ENCODE results near the gene LRRC71. TPM values are rescaled to one million over a fixed set of nuclear protein-coding genes. Genes with fewer than 3 reads are reported as not detected.

LRRC71 gene
- polyA plus RNA-seq, 4 donors, result 0.07 to 0.13 TPM; not detected in 2

- FAIRE-seq, result no peak
- peaks cover 0 to 43% (median 0%) of the 10 kb centered on the region in 3 donors for H3K27me3 ChIP-seq (ENCODE audit: control insufficient read depth in 3 of 3, insufficient read depth in 3 of 3, low read length in 3 of 3)
Measured at GRCh38 chr1:156912861-156913808, 7.3 kb upstream of the LRRC71 start.

GRCh38 chr1:156913809-156914387 lies 6.5 kb upstream of the LRRC71 start:
- Histone ChIP-seq H3K4me1 (ENCODE audit: control insufficient read depth in 3 of 3, insufficient read depth in 2 of 3, low read depth in 1 of 3, low read length in 2 of 3) (peaks cover 0 to 10% (median 0%) of the 10 kb centered on the region in 3 donors), H3K4me3 (ENCODE audit: low read depth in 1 of 3, low read length in 3 of 3) (no peak overlapping the region), H3K9me3 (ENCODE audit: control insufficient read depth in 2 of 2, insufficient read depth in 1 of 2, low read depth in 1 of 2, low read length in 1 of 2) (peaks cover 0 to 4% of the 10 kb centered on the region in 2 donors), H3K27ac (ENCODE audit: low read depth in 1 of 3, low read length in 2 of 3) (no peak overlapping the region), H3K27me3 (ENCODE audit: control insufficient read depth in 3 of 3, insufficient read depth in 3 of 3, low read length in 3 of 3) (peaks cover 0 to 36% (median 0%) of the 10 kb centered on the region in 3 donors), H3K36me3 (ENCODE audit: control insufficient read depth in 3 of 3, insufficient read depth in 2 of 3, low read depth in 1 of 3, low read length in 3 of 3) (peaks cover 0 to 25% (median 0%) of the 10 kb centered on the region in 3 donors)
- FAIRE-seq (no peak), DNase-seq (no peak)
- 78 to 89% (median 84%) methylated on average over 12 to 13 of the region's 13 CpGs for WGBS, 3 donors

More at GRCh38 chr1:156912861-156913808, 7.3 kb upstream of the LRRC71 start:
- no peak overlapping the region for H3K4me3 ChIP-seq (ENCODE audit: low read depth in 1 of 3, low read length in 3 of 3)
- DNase-seq, result no peak
- H3K27ac ChIP-seq (ENCODE audit: low read depth in 1 of 3, low read length in 2 of 3), result no peak overlapping the region
- peaks cover 0 to 12% (median 0%) of the 10 kb centered on the region in 3 donors for H3K4me1 ChIP-seq (ENCODE audit: control insufficient read depth in 3 of 3, insufficient read depth in 2 of 3, low read depth in 1 of 3, low read length in 2 of 3)
- peaks cover 0 to 27% (median 0%) of the 10 kb centered on the region in 3 donors for H3K36me3 ChIP-seq (ENCODE audit: control insufficient read depth in 3 of 3, insufficient read depth in 2 of 3, low read depth in 1 of 3, low read length in 3 of 3)
- peaks cover 0 to 2% of the 10 kb centered on the region in 2 donors for H3K9me3 ChIP-seq (ENCODE audit: control insufficient read depth in 2 of 2, insufficient read depth in 1 of 2, low read depth in 1 of 2, low read length in 1 of 2)
- 31 to 49% (median 49%) methylated on average over 23 to 24 of the region's 24 CpGs for WGBS, 3 donors

GRCh38 chr1:156914440-156914856 lies 6.0 kb upstream of the LRRC71 start:
- DNase-seq, result no peak
- no peak for FAIRE-seq
- Histone ChIP-seq H3K9me3 (ENCODE audit: control insufficient read depth in 2 of 2, insufficient read depth in 1 of 2, low read depth in 1 of 2, low read length in 1 of 2) (peaks cover 0 to 4% of the 10 kb centered on the region in 2 donors), H3K4me1 (ENCODE audit: control insufficient read depth in 3 of 3, insufficient read depth in 2 of 3, low read depth in 1 of 3, low read length in 2 of 3) (peaks cover 0 to 10% (median 0%) of the 10 kb centered on the region in 3 donors), H3K27ac (ENCODE audit: low read depth in 1 of 3, low read length in 2 of 3) (no peak overlapping the region), H3K27me3 (ENCODE audit: control insufficient read depth in 3 of 3, insufficient read depth in 3 of 3, low read length in 3 of 3) (peaks cover 0 to 35% (median 0%) of the 10 kb centered on the region in 3 donors), H3K36me3 (ENCODE audit: control insufficient read depth in 3 of 3, insufficient read depth in 2 of 3, low read depth in 1 of 3, low read length in 3 of 3) (peaks cover 0 to 24% (median 0%) of the 10 kb centered on the region in 3 donors), H3K4me3 (ENCODE audit: low read depth in 1 of 3, low read length in 3 of 3) (no peak overlapping the region)
- WGBS, 3 donors, result 81 to 82% (median 81%) methylated on average over 9 of the region's 9 CpGs

DNA sequence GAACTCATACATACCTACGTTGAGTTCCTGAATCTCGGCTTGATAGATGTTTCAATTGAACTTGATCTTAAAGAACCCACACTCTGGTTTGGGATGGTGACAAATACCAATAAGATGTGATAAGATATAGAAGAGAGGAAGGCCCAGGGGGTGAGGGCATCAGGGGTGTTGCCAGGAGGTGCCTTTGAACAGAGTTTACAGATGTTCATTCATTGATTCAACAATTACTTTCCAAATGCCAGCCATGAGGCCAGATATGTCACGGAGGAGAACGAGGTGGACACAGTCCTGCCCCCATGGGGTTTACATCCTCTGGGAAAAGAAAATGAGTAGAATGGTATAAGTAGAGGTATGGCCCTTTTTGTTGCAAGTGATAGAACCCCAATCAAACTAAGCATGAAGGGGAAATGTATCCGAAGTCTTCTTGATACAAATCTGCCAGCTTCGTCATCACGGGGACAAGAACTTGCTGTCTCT lies 659 bp downstream of the LRRC71 start:
- no peak for FAIRE-seq
- WGBS, 3 donors, result 51 to 65% (median 54%) methylated on average over 7 of the region's 7 CpGs

DNA sequence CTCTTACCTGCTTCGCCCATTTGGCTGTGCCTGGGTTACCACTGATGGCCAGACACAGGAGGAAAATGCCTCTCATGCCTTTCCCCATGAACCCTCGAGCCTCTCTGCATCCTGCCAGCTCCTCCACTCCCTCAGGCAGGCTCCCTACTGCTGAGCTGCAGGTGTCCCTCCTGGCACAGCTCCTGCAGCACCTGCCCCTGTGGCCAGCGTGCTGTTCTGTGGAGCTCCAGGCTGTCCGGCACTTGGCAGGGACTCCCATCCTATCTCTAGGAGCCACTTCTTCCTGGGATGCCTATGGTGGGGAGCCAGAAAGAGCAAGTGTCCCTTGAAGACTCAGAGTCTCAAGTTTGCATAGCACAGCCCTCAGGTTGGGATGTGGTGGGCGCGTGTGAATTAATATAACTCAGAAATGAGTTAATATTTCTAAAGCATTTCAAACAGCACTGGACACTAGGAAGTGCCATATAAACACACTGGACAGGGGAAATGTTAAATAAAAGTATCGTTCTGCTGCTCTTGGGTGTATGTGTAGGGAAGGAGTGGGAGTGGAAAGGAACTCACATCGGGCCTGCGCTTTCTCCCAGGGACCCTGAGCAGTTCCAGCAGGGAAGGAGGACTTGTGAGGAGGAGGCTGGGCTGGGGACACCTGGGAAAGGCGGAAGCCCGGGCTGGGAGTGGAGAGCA lies 2.7 kb downstream of the LRRC71 start:
- Histone ChIP-seq H3K27ac (ENCODE audit: low read depth in 1 of 3, low read length in 2 of 3) (no peak overlapping the region), H3K4me1 (ENCODE audit: control insufficient read depth in 3 of 3, insufficient read depth in 2 of 3, low read depth in 1 of 3, low read length in 2 of 3) (peaks cover 0 to 12% (median 0%) of the 10 kb centered on the region in 3 donors), H3K4me3 (ENCODE audit: low read depth in 1 of 3, low read length in 3 of 3) (no peak overlapping the region), H3K27me3 (ENCODE audit: control insufficient read depth in 3 of 3, insufficient read depth in 3 of 3, low read length in 3 of 3) (peaks cover 3 to 89% (median 33%) of the 10 kb centered on the region in 3 donors), H3K36me3 (ENCODE audit: control insufficient read depth in 3 of 3, insufficient read depth in 2 of 3, low read depth in 1 of 3, low read length in 3 of 3) (no peaks in the 10 kb centered on the region), H3K9me3 (ENCODE audit: control insufficient read depth in 2 of 2, insufficient read depth in 1 of 2, low read depth in 1 of 2, low read length in 1 of 2) (peaks cover 0 to 2% of the 10 kb centered on the region in 2 donors)
- 6 to 14% (median 13%) methylated on average over 10 to 11 of the region's 11 CpGs for whole genome bisulfite sequencing, 3 donors
- DNase-seq, result no peak
- FAIRE-seq, result no peak

More for the DNA sequence above, 659 bp downstream of the LRRC71 start:
- Histone ChIP-seq H3K36me3 (ENCODE audit: control insufficient read depth in 3 of 3, insufficient read depth in 2 of 3, low read depth in 1 of 3, low read length in 3 of 3) (no peaks in the 10 kb centered on the region), H3K4me3 (ENCODE audit: low read depth in 1 of 3, low read length in 3 of 3) (no peak overlapping the region), H3K9me3 (ENCODE audit: control insufficient read depth in 2 of 2, insufficient read depth in 1 of 2, low read depth in 1 of 2, low read length in 1 of 2) (peaks cover 0 to 4% of the 10 kb centered on the region in 2 donors), H3K27me3 (ENCODE audit: control insufficient read depth in 3 of 3, insufficient read depth in 3 of 3, low read length in 3 of 3) (peaks cover 3 to 73% (median 23%) of the 10 kb centered on the region in 3 donors), H3K4me1 (ENCODE audit: control insufficient read depth in 3 of 3, insufficient read depth in 2 of 3, low read depth in 1 of 3, low read length in 2 of 3) (peaks cover 0 to 12% (median 0%) of the 10 kb centered on the region in 3 donors), H3K27ac (ENCODE audit: low read depth in 1 of 3, low read length in 2 of 3) (no peak overlapping the region)
- no peak for DNase-seq

DNA sequence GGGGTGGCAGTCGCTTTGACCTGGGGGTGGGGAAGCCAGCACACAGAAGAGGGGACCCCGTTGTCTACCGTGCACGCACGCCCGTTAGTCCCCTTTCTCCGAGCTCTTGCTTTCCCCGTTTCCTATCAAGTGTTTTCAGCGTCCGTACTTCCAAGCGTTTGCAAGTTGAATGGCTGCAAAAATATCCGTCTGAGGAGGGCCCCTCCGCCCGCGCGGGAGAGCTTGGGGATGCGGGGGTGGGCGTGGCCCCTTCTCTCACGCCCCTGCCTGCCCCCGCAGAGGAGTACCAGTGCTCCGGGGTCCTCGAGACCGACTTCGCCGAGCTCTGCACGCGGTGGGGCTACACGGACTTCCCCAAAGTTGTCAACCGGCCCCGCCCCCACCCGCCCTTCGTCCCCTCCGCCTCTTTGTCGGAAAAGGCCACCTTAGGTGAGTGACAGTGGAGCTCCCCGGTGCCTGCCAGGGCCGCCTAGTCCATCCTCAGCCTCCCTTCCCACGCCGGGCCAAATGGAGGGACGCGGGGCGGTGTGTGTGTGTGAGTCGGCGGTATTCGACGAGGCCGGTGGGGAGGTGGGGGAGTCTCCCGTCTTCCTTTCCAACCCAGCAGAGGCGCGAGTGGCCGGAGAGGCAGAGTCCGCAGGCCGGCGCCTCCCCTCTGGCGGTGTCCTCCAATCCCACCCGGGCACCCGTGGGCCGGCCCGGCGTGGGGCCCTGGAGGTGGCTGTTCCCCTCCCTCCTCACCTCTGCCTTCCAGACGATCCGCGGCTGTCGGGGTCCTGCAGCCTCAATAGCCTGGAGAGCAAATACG lies 3.4 kb downstream of the LRRC71 start:
- no peak for FAIRE-seq
- no peak for DNase-seq
- Histone ChIP-seq H3K27ac (ENCODE audit: low read depth in 1 of 3, low read length in 2 of 3) (no peak overlapping the region), H3K9me3 (ENCODE audit: control insufficient read depth in 2 of 2, insufficient read depth in 1 of 2, low read depth in 1 of 2, low read length in 1 of 2) (no peaks in the 10 kb centered on the region), H3K36me3 (ENCODE audit: control insufficient read depth in 3 of 3, insufficient read depth in 2 of 3, low read depth in 1 of 3, low read length in 3 of 3) (no peaks in the 10 kb centered on the region), H3K4me3 (ENCODE audit: low read depth in 1 of 3, low read length in 3 of 3) (no peak overlapping the region), H3K4me1 (ENCODE audit: control insufficient read depth in 3 of 3, insufficient read depth in 2 of 3, low read depth in 1 of 3, low read length in 2 of 3) (peaks cover 0 to 12% (median 0%) of the 10 kb centered on the region in 3 donors), H3K27me3 (ENCODE audit: control insufficient read depth in 3 of 3, insufficient read depth in 3 of 3, low read length in 3 of 3) (peaks cover 3 to 96% (median 33%) of the 10 kb centered on the region in 3 donors)
- WGBS, 3 donors, result 2 to 6% (median 2%) methylated on average over 57 to 64 of the region's 64 CpGs

GRCh38 chr1:156924478-156925153 lies 4.2 kb downstream of the LRRC71 start:
- WGBS, 3 donors, result 22 to 42% (median 27%) methylated on average over 20 to 22 of the region's 22 CpGs
- Histone ChIP-seq H3K4me1 (ENCODE audit: control insufficient read depth in 3 of 3, insufficient read depth in 2 of 3, low read depth in 1 of 3, low read length in 2 of 3) (peaks cover 0 to 12% (median 0%) of the 10 kb centered on the region in 3 donors), H3K9me3 (ENCODE audit: control insufficient read depth in 2 of 2, insufficient read depth in 1 of 2, low read depth in 1 of 2, low read length in 1 of 2) (no peaks in the 10 kb centered on the region), H3K27me3 (ENCODE audit: control insufficient read depth in 3 of 3, insufficient read depth in 3 of 3, low read length in 3 of 3) (peaks cover 3 to 99% (median 39%) of the 10 kb centered on the region in 3 donors), H3K36me3 (ENCODE audit: control insufficient read depth in 3 of 3, insufficient read depth in 2 of 3, low read depth in 1 of 3, low read length in 3 of 3) (no peaks in the 10 kb centered on the region), H3K4me3 (ENCODE audit: low read depth in 1 of 3, low read length in 3 of 3) (no peak overlapping the region), H3K27ac (ENCODE audit: low read depth in 1 of 3, low read length in 2 of 3) (no peak overlapping the region)
- DNase-seq (no peak), FAIRE-seq (no peak)

All from small intestine (tissue), 7 donors.